B cell (primary cell): ENCODE measurements around the gene PRH2. TPM values are rescaled to one million over a fixed set of nuclear protein-coding genes. Genes with fewer than 3 reads are reported as not detected.

Source experiments
- ATAC-seq: fragments of 200-7000 bp; cut with Tn5 transposase; one replicate; pipeline ENCODE4 v1.10.0; 2021; ENCODE audit warnings: low read depth, mild to moderate bottlenecking, moderate number of reproducible peaks, moderate library complexity
- CTCF ChIA-PET: fragments of 350-600 bp; sonication (Branson Sonifier 250); formaldehyde crosslinking; loops from one replicate; lab custom pipeline; 2021; ENCODE audit warnings: antibody characterized with exemption, inconsistent platforms; lab: Charles Lee
- POLR2A ChIA-PET: fragments of 350-600 bp; sonication (Branson Sonifier 250); formaldehyde crosslinking; loops from one replicate; lab custom pipeline; 2021; ENCODE audit warnings: antibody characterized with exemption; lab: Charles Lee
- DNase-seq: peaks from one replicate; pipeline ENCODE4 v3.0.0; 2013
- H2AFZ ChIP-seq: 2 replicates; pipeline ENCODE4 v1.6.1; 2012; ENCODE audit warnings: mild to moderate bottlenecking, low read depth, low read length; ENCODE audit not compliant: insufficient read depth, poor library complexity, severe bottlenecking
- H3K27ac ChIP-seq, 2 donors: 1 replicate in 1 of 2; 2 replicates in 1 of 2; pipeline ENCODE4 v1.5.1; 2012 to 2013; ENCODE audit warnings: low read length in 2 of 2, mild to moderate bottlenecking in 2 of 2, moderate library complexity in 1 of 2
- H3K27me3 ChIP-seq, 4 experiments: fragments of 200-600 bp in 1 of 4; sonication (generic) in 1 of 4; replicated peaks in 1 of 4; 1 replicate in 2 of 4; 2 replicates in 2 of 4; pipeline versions ENCODE4 v1.6.1 to v1.7.0; 2013 to 2016; ENCODE audit warnings: low read length in 3 of 4, mild to moderate bottlenecking in 2 of 4, mixed read lengths in 1 of 4, moderate library complexity in 1 of 4; ENCODE audit not compliant: insufficient read depth in 4 of 4, control insufficient read depth in 3 of 4; ENCODE audit errors: control extremely low read depth in 1 of 4
- H3K36me3 ChIP-seq, 2 experiments: replicated peaks in 1 of 2; 1 replicate in 1 of 2; 2 replicates in 1 of 2; pipeline versions ENCODE4 v1.6.1 to v1.7.1; 2013; ENCODE audit warnings: low read length in 1 of 2; ENCODE audit not compliant: insufficient read depth in 2 of 2, control insufficient read depth in 1 of 2; ENCODE audit errors: control extremely low read depth in 1 of 2, extremely low read depth in 1 of 2
- H3K4me1 ChIP-seq, 2 donors: fragments of 200-600 bp in 1 of 2; sonication (generic) in 1 of 2; 1 replicate in 1 of 2; 2 replicates in 1 of 2; pipeline versions ENCODE4 v1.5.1 to v1.6.1; 2013 to 2017; ENCODE audit warnings: low read length in 2 of 2; ENCODE audit not compliant: control insufficient read depth in 2 of 2, insufficient read depth in 2 of 2
- H3K4me2 ChIP-seq: replicated peaks from 2 replicates; pipeline ENCODE3; 2012; ENCODE audit warnings: mild to moderate bottlenecking, low read depth, low read length; ENCODE audit not compliant: poor library complexity, severe bottlenecking
- H3K4me3 ChIP-seq, 5 experiments: fragments of 200-600 bp in 1 of 5; sonication (generic) in 1 of 5; 1 replicate in 3 of 5; 2 replicates in 2 of 5; pipeline versions ENCODE4 v1.5.1 to v1.7.0; 2011 to 2016; ENCODE audit warnings: low read length in 4 of 5, mild to moderate bottlenecking in 4 of 5, low read depth in 2 of 5, control low read depth in 1 of 5, moderate library complexity in 1 of 5; ENCODE audit not compliant: insufficient read depth in 1 of 5; ENCODE audit errors: control extremely low read depth in 1 of 5, extremely low read depth in 1 of 5
- H3K79me2 ChIP-seq: fragments of 200-600 bp; sonication (generic); one replicate; pipeline ENCODE4 v1.6.0; 2016; ENCODE audit warnings: low read length; ENCODE audit not compliant: control insufficient read depth, insufficient read depth
- H3K9ac ChIP-seq: fragments of 200-600 bp; sonication (generic); 2 replicates; pipeline ENCODE4 v1.6.1; 2017; ENCODE audit warnings: mild to moderate bottlenecking, low read length, moderate library complexity
- H3K9me3 ChIP-seq, 3 donors: one replicate each; pipeline versions ENCODE4 v1.6.1 to v1.7.1; 2013; ENCODE audit warnings: low read length in 2 of 3; ENCODE audit not compliant: control insufficient read depth in 2 of 3, insufficient read depth in 1 of 3; ENCODE audit errors: control extremely low read depth in 1 of 3
- H4K20me1 ChIP-seq: 2 replicates; pipeline ENCODE4 v1.6.0; 2012; ENCODE audit warnings: mild to moderate bottlenecking, low read length; ENCODE audit not compliant: insufficient read depth, control insufficient read depth, poor library complexity, severe bottlenecking
- H3K27ac Mint-ChIP-seq: one replicate; pipeline ENCODE4 v1.8.0; 2021; ENCODE audit warnings: mixed read lengths
- H3K27me3 Mint-ChIP-seq: one replicate; pipeline ENCODE4 v1.8.0; 2021; ENCODE audit warnings: mixed read lengths
- H3K4me1 Mint-ChIP-seq: one replicate; pipeline ENCODE4 v1.8.0; 2021; ENCODE audit warnings: mixed read lengths
- H3K4me3 Mint-ChIP-seq: one replicate; pipeline ENCODE4 v1.8.0; 2021; ENCODE audit warnings: mixed read lengths
- H3K9me3 Mint-ChIP-seq: one replicate; pipeline ENCODE4 v1.8.0; 2022; ENCODE audit warnings: mixed read lengths; ENCODE audit not compliant: insufficient read depth
- CTCF ChIP-seq: fragments of 200-600 bp; IDR thresholded peaks from one replicate; pipeline ENCODE4 v1.8.0; 2022; ENCODE audit warnings: antibody characterized with exemption, mild to moderate bottlenecking
- EZH2 ChIP-seq: IDR thresholded peaks from 2 replicates; pipeline ENCODE4 v1.6.1; 2012; ENCODE audit warnings: borderline replicate concordance, low read depth, mild to moderate bottlenecking, moderate library complexity, low read length; ENCODE audit not compliant: insufficient read depth, poor library complexity, severe bottlenecking
- WGBS: methylation state at CpG from one replicate; pipeline ENCODE4 v1.1.5; 2013; ENCODE audit warnings: missing lambda C conversion rate; ENCODE audit not compliant: insufficient coverage; 5-methylcytosine and 5-hydroxymethylcytosine counted together
- intact Hi-C: fragments of 100-400 bp; cut with micrococcal nuclease; formaldehyde crosslinking; loops from one replicate; pipeline ENCODE4 v1.10.0; 2022
- polyA plus RNA-seq: library from polyadenylated mRNA; depleted of rRNA; stranded (reverse); fragments of >200 nt; gene quantifications from 2 replicates; pipeline ENCODE4 v1.2.3, GENCODE V29; 2012
- total RNA-seq, 2 donors: library from RNA; stranded (reverse); fragments of 120-200 nt in 1 of 2; gene quantifications; 1 replicate in 1 of 2; 2 replicates in 1 of 2; pipeline versions ENCODE4 v1.2.3 to v1.2.4, GENCODE V29; 2013 to 2022

Gene PRH2
- total and polyA plus RNA-seq, 2 donors (not counting 1 experiment from before 2014, with no cell fraction given): 2.6 TPM; not detected in 1

GRCh38 chr12:10926269-10926668 is 2.8 kb upstream of the PRH2 start:
- no peaks in the 10 kb centered on the region for H3K4me1 ChIP-seq
- CTCF ChIA-PET: no interaction called here
- H3K9me3 ChIP-seq: peaks cover 0 to 1% (median 0%) of the 10 kb centered on the region in 3 donors
- intact Hi-C loops: no loop called here
- H3K36me3 ChIP-seq: no peaks in the 10 kb centered on the region
- Mint-ChIP-seq H3K4me1 (no peaks in the 10 kb centered on the region), H3K27ac (no peak overlapping the region), H3K4me3 (no peak overlapping the region), H3K27me3 (no peaks in the 10 kb centered on the region), H3K9me3 (no peaks in the 10 kb centered on the region)
- H2AFZ ChIP-seq: no peak overlapping the region
- H3K27ac ChIP-seq: no peak overlapping the region
- H3K4me3 ChIP-seq: no peak overlapping the region
- ATAC-seq (no peak), DNase-seq (no peak)
- TF ChIP-seq EZH2 (no peak), CTCF (no peak)
- POLR2A ChIA-PET: no interaction called here
- WGBS: 100% methylated on average over 3 of the region's 5 CpGs
- H3K9ac ChIP-seq: no peak overlapping the region
- no peak overlapping the region for H3K4me2 ChIP-seq
- no peaks in the 10 kb centered on the region for H4K20me1 ChIP-seq
- no peaks in the 10 kb centered on the region for H3K27me3 ChIP-seq
- no peaks in the 10 kb centered on the region for H3K79me2 ChIP-seq

GRCh38 chr12:10936506-10936905 is 7.5 kb downstream of the PRH2 start:
- Mint-ChIP-seq H3K4me1 (no peaks in the 10 kb centered on the region), H3K27ac (no peak overlapping the region), H3K4me3 (no peak overlapping the region), H3K27me3 (no peaks in the 10 kb centered on the region), H3K9me3 (no peaks in the 10 kb centered on the region)
- no peak overlapping the region for H3K27ac ChIP-seq
- H3K4me3 ChIP-seq: no peak overlapping the region
- no peak overlapping the region for H2AFZ ChIP-seq
- no peaks in the 10 kb centered on the region for H3K4me1 ChIP-seq
- ChIA-PET CTCF (no interaction called here), POLR2A (no interaction called here)
- no peaks in the 10 kb centered on the region for H3K27me3 ChIP-seq
- DNase-seq: no peak
- no peak for TF ChIP-seq CTCF
- no peak for TF ChIP-seq EZH2
- WGBS: no CpG with 5 or more reads among the region's 1 CpG
- H3K36me3 ChIP-seq: peaks cover 0 to 1% of the 10 kb centered on the region in 2 experiments
- no peaks in the 10 kb centered on the region for H4K20me1 ChIP-seq
- H3K4me2 ChIP-seq: no peak overlapping the region
- intact Hi-C loops: no loop called here
- no peak for ATAC-seq
- no peaks in the 10 kb centered on the region for H3K79me2 ChIP-seq
- no peaks in the 10 kb centered on the region for H3K9me3 ChIP-seq
- H3K9ac ChIP-seq: no peak overlapping the region
